Measurements from ENCODE around the gene DPM3.

DNA sequence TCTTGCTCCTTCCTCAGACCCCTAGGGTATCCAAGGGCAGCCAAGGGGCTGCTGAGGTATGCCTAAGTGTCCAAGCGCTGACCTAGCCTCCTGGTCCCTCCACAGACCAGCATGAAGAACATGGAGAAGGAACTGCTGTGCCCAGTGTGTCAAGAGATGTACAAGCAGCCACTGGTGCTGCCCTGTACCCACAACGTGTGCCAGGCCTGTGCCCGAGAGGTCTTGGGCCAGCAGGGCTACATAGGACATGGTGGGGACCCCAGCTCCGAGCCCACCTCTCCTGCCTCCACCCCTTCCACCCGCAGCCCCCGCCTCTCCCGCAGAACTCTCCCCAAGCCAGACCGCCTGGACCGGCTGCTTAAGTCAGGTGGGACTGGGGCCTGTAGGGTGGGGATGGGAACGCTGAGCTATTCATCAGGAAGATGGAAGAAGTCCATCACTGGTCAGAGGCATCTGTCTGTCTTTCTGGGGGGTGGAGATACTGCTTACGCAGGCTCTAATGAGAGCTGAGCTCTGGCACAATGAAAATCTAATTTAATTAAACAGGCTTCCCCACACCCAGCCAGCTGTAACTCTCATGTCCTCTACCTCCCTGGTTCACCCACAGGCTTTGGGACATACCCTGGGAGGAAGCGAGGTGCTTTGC lies 35.1 kb upstream of the DPM3 start:
- no peak for TF ChIP-seq POLR2A (IDR thresholded peaks at IDR 0.05)
- no peak for TF ChIP-seq CTCF (IDR thresholded peaks at IDR 0.05)
